ENCODE data around the gene ABCB1.

GRCh38 chr7:87589631-87590030 lies 11.1 kb downstream of the ABCB1 start:
- no peak for TF ChIP-seq POLR2AphosphoS5 (IDR thresholded peaks at IDR 0.05; ENCODE audit: borderline replicate concordance, low read depth, low read length)
- no peak for TF ChIP-seq EZH2 (IDR thresholded peaks at IDR 0.05)

All from SK-N-MC (cell line).